HepG2 (cell line): ENCODE results near the gene AS3MT. TPM values are rescaled to one million over a fixed set of nuclear protein-coding genes. Genes with fewer than 3 reads are reported as not detected.

Source experiments
- ARID3A ChIP-seq: IDR thresholded peaks from 2 replicates; pipeline ENCODE4 v1.6.1; 2012; ENCODE audit warnings: low read depth, low read length, improper control_type of control experiment
- DMAP1 ChIP-seq: IDR thresholded peaks from 2 replicates; pipeline ENCODE4 v1.6.1; 2016
- FOXP1 ChIP-seq, 2 experiments: fragments of 450-650 bp in 1 of 2; IDR thresholded peaks; 2 replicates each; pipeline ENCODE4 v1.6.1; 2017 to 2018; ENCODE audit warnings: antibody characterized with exemption in 1 of 2
- HCFC1 ChIP-seq: fragments of 150-350 bp; IDR thresholded peaks from 2 replicates; pipeline ENCODE4 v1.6.1; 2014; ENCODE audit warnings: low read depth, low read length
- MYPOP ChIP-seq: sonication (generic); formaldehyde crosslinking; IDR thresholded peaks from 2 replicates; pipeline ENCODE4 v1.8.1; 2023; ENCODE audit warnings: mild to moderate bottlenecking, moderate library complexity, missing genetic modification reagents
- PHF20 ChIP-seq: sonication (generic); formaldehyde crosslinking; IDR thresholded peaks from 2 replicates; pipeline ENCODE4 v1.5.0; 2020; ENCODE audit warnings: mild to moderate bottlenecking, missing genetic modification reagents
- PHF21A ChIP-seq: sonication (generic); formaldehyde crosslinking; IDR thresholded peaks from 2 replicates; pipeline ENCODE4 v1.5.0; 2020; ENCODE audit warnings: mild to moderate bottlenecking, missing genetic modification reagents
- PLSCR1 ChIP-seq: sonication (generic); formaldehyde crosslinking; IDR thresholded peaks from 2 replicates; pipeline ENCODE4 v1.5.0; 2020; ENCODE audit warnings: missing genetic modification reagents, mild to moderate bottlenecking, borderline replicate concordance
- PPARG ChIP-seq: conservative IDR thresholded peaks from 2 replicates; pipeline ENCODE4 v1.6.1; 2016; ENCODE audit warnings: missing biosample characterization, missing genetic modification reagents
- SKIL ChIP-seq: sonication (generic); formaldehyde crosslinking; IDR thresholded peaks from 2 replicates; pipeline ENCODE4 v1.8.0; 2022; ENCODE audit warnings: missing genetic modification reagents, mild to moderate bottlenecking, moderate library complexity, borderline replicate concordance
- ZBTB26 ChIP-seq: IDR thresholded peaks from 2 replicates; pipeline ENCODE4 v1.6.1; 2016; ENCODE audit warnings: missing compliant biosample characterization, missing genetic modification reagents, borderline replicate concordance
- ZBTB37 ChIP-seq: sonication (generic); formaldehyde crosslinking; IDR thresholded peaks from 2 replicates; pipeline ENCODE4 v1.4.0; 2020; ENCODE audit warnings: mild to moderate bottlenecking, missing genetic modification reagents
- ZBTB44 ChIP-seq: sonication (generic); formaldehyde crosslinking; IDR thresholded peaks from 2 replicates; pipeline ENCODE4 v1.4.0; 2020; ENCODE audit warnings: missing genetic modification reagents
- ZNF329 ChIP-seq: sonication (generic); formaldehyde crosslinking; IDR thresholded peaks from 2 replicates; pipeline ENCODE4 v1.9.0; 2021; ENCODE audit warnings: low read depth, mild to moderate bottlenecking, missing genetic modification reagents
- ZNF33B ChIP-seq: sonication (generic); formaldehyde crosslinking; IDR thresholded peaks from 2 replicates; pipeline ENCODE4 v1.5.1; 2020; ENCODE audit warnings: mild to moderate bottlenecking, missing genetic modification reagents
- ZNF430 ChIP-seq: sonication (generic); formaldehyde crosslinking; IDR thresholded peaks from 2 replicates; pipeline ENCODE4 v1.9.0; 2021; ENCODE audit warnings: mild to moderate bottlenecking, missing genetic modification reagents
- ZNF580 ChIP-seq: IDR thresholded peaks from 2 replicates; pipeline ENCODE4 v1.6.1; 2016; ENCODE audit warnings: low read depth, borderline replicate concordance
- ZNF660 ChIP-seq: sonication (generic); formaldehyde crosslinking; IDR thresholded peaks from 2 replicates; pipeline ENCODE4 v1.5.1; 2020; ENCODE audit warnings: mild to moderate bottlenecking, low read depth, missing genetic modification reagents, borderline replicate concordance
- ZNF850 ChIP-seq: sonication (generic); formaldehyde crosslinking; conservative IDR thresholded peaks from 2 replicates; pipeline ENCODE4 v1.9.0; 2021; ENCODE audit warnings: mild to moderate bottlenecking, missing genetic modification reagents
- polyA plus RNA-seq, 8 experiments: library from polyadenylated mRNA; depleted of rRNA in 3 of 8; stranded (reverse) in 7 of 8; unstranded in 1 of 8; fragments of >200 nt; fragmentation: Illumina TruSeq in 4 of 8; extraction: Trizol in 4 of 8; gene quantifications; 2 replicates each; pipeline versions ENCODE4 v1.2.1 to v1.2.3, GENCODE V29; 2011 to 2016; ENCODE audit warnings: low read depth in 4 of 8, missing spikeins in 1 of 8, mixed read lengths in 1 of 8; ENCODE audit not compliant: insufficient read depth in 1 of 8
- total RNA-seq, 5 experiments: library from RNA; depleted of rRNA; stranded (reverse); fragments of >200 nt; fragmentation: Illumina TruSeq; extraction: Trizol; gene quantifications; 2 replicates each; pipeline ENCODE4 v1.2.3, GENCODE V29; 2016; ENCODE audit warnings: low read depth in 1 of 5

The AS3MT gene
- total and polyA plus RNA-seq, 2 of the 13 experiments (the other 11 are each of a cell fraction or from before 2014, with no cell fraction given), result 8.7 to 17.4 TPM

- TF ChIP-seq ZNF33B (no peak; the same call in 1 of the 2 replicates), SKIL (CRISPR knock-in tag) (peak; percentile 66), ZNF580 (CRISPR knock-in tag) (peak; percentile 65), ZNF430 (peak; percentile 93), PLSCR1 (CRISPR knock-in tag) (no peak), ZBTB44 (no peak), MYPOP (peak; percentile 78; the same call in 1 of the 2 replicates), ZNF850 (CRISPR knock-in tag) (no peak), HCFC1 (no peak), PPARG (CRISPR knock-in tag) (0 out of 2 replicates have a peak, but pooled peaks have one; percentile 40), FOXP1 (IDR thresholded peaks at IDR 0.05) (no peak), FOXP1 (CRISPR knock-in tag; IDR thresholded peaks at IDR 0.05) (peak; percentile 82), ZBTB26 (CRISPR knock-in tag) (peak; percentile 69; the same call in 1 of the 2 replicates), ARID3A (peak; percentile 96), ZBTB37 (CRISPR knock-in tag) (peak; percentile 49; the same call in 1 of the 2 replicates), PHF20 (CRISPR knock-in tag) (peak; percentile 54), ZNF329 (CRISPR knock-in tag) (no peak), DMAP1 (peak; percentile 78; the same call in 1 of the 2 replicates), ZNF660 (no peak), PHF21A (CRISPR knock-in tag) (peak; percentile 88)
Observed at GRCh38 chr10:102850025-102850518, 19.2 kb upstream of the AS3MT start (continued).
